ENCODE data around the gene CFAP20DC. TPM values are rescaled to one million over a fixed set of nuclear protein-coding genes. Genes with fewer than 3 reads are reported as not detected.

Gene CFAP20DC
- total and polyA plus RNA-seq, 2 of the 13 experiments (the other 11 are each of a cell fraction or from before 2014, with no cell fraction given) = not detected

- in situ Hi-C loops (cut with HindIII; ENCODE audit: extremely low pct_ligation_motif_present, low pct_unique_long_range_greater_than_20kb) = no loop called here
- no peak overlapping the region for H3K4me2 ChIP-seq (ENCODE audit: low read depth, low read length)
- no peak for FAIRE-seq
These were observed 329.3 kb downstream of the CFAP20DC start for GRCh38 chr3:58720526-58720925.

More at GRCh38 chr3:58720526-58720925, 329.3 kb downstream of the CFAP20DC start:
- no peak for DNase-seq (ENCODE audit: low spot score)
- ChIA-PET CTCF (ENCODE audit: low intra/inter-chr PET ratio, low total read pairs) (no interaction called here), POLR2A (no interaction called here)
- H3K4me1 ChIP-seq (ENCODE audit: insufficient read depth, low read length) = peaks cover 8% of the 10 kb centered on the region
- H2AFZ ChIP-seq (ENCODE audit: low read length) = no peak overlapping the region
- H3K36me3 ChIP-seq (replicated peaks in 1 of 2; ENCODE audit: control insufficient read depth in 1 of 2, insufficient read depth in 2 of 2, low read length in 2 of 2) = no peaks in the 10 kb centered on the region
- intact Hi-C loops (cut with micrococcal nuclease; ENCODE audit: unreplicated experiment) = no loop called here
- no peak for ATAC-seq
- no peaks in the 10 kb centered on the region for H4K20me1 ChIP-seq (ENCODE audit: insufficient read depth, low read length)
- 0% methylated on average over 3 of the region's 3 CpGs for WGBS (ENCODE audit: low lambda C conversion rate)
- no peaks in the 10 kb centered on the region for H3K79me2 ChIP-seq (ENCODE audit: insufficient read depth, low read length)
- no peak overlapping the region for H3K27ac ChIP-seq (ENCODE audit: extremely low read length, insufficient read depth, low read length)
- TF ChIP-seq ZNF672 (CRISPR knock-in tag; IDR thresholded peaks at IDR 0.05) = no peak
- TF ChIP-seq ZZZ3 (CRISPR knock-in tag; IDR thresholded peaks at IDR 0.05; ENCODE audit: borderline replicate concordance) = no peak
- no peak for TF ChIP-seq ZNF512 (CRISPR knock-in tag; IDR thresholded peaks at IDR 0.05)
- TF ChIP-seq MTERF4 (CRISPR knock-in tag; IDR thresholded peaks at IDR 0.05) = no peak
- TF ChIP-seq PHF8 (CRISPR knock-in tag; IDR thresholded peaks at IDR 0.05) = no peak
- no peak for TF ChIP-seq MAF1 (CRISPR knock-in tag; IDR thresholded peaks at IDR 0.05; ENCODE audit: borderline replicate concordance)
- no peak for TF ChIP-seq MED8 (CRISPR knock-in tag; IDR thresholded peaks at IDR 0.05; ENCODE audit: insufficient replicate concordance)
- TF ChIP-seq, protein P1, sequence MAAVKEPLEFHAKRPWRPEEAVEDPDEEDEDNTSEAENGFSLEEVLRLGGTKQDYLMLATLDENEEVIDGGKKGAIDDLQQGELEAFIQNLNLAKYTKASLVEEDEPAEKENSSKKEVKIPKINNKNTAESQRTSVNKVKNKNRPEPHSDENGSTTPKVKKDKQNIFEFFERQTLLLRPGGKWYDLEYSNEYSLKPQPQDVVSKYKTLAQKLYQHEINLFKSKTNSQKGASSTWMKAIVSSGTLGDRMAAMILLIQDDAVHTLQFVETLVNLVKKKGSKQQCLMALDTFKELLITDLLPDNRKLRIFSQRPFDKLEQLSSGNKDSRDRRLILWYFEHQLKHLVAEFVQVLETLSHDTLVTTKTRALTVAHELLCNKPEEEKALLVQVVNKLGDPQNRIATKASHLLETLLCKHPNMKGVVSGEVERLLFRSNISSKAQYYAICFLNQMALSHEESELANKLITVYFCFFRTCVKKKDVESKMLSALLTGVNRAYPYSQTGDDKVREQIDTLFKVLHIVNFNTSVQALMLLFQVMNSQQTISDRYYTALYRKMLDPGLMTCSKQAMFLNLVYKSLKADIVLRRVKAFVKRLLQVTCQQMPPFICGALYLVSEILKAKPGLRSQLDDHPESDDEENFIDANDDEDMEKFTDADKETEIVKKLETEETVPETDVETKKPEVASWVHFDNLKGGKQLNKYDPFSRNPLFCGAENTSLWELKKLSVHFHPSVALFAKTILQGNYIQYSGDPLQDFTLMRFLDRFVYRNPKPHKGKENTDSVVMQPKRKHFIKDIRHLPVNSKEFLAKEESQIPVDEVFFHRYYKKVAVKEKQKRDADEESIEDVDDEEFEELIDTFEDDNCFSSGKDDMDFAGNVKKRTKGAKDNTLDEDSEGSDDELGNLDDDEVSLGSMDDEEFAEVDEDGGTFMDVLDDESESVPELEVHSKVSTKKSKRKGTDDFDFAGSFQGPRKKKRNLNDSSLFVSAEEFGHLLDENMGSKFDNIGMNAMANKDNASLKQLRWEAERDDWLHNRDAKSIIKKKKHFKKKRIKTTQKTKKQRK (IDR thresholded peaks at IDR 0.05; ENCODE audit: low read length) = no peak
- no peak for TF ChIP-seq ZNF773 (CRISPR knock-in tag; IDR thresholded peaks at IDR 0.05; ENCODE audit: borderline replicate concordance)
- TF ChIP-seq ATF5 (CRISPR knock-in tag; IDR thresholded peaks at IDR 0.05; ENCODE audit: low read depth) = no peak
- no peaks in the 10 kb centered on the region for H3K9me3 ChIP-seq (ENCODE audit: low read length)
- H3K27me3 ChIP-seq (ENCODE audit: control insufficient read depth in 1 of 2, insufficient read depth in 2 of 2, low read length in 2 of 2) = no peaks in the 10 kb centered on the region
- BruUV-seq (replicated peaks) = no TSS peak
- no peak overlapping the region for H3K4me3 ChIP-seq (replicated peaks in 1 of 3; ENCODE audit: insufficient read depth in 1 of 3, low read depth in 2 of 3, low read length in 3 of 3)
- no peak overlapping the region for H3K9ac ChIP-seq (ENCODE audit: insufficient read depth, low read depth, low read length)

Data from HepG2 (cell line).